Activated T-cell treated with anti-CD3 and anti-CD28 coated beads for 24 hours (primary cell): ENCODE data around the gene ACYP1.
"Not testable (repeated sequence)": the region's sequence is repeated elsewhere in the genome, so short reads cannot be mapped to it uniquely, and the experiment has no call there.

Experiments used
- DNase-seq: peaks from one replicate; pipeline ENCODE4 v3.0.0-alpha.2; 2020; ENCODE audit warnings: low read depth

ACYP1 gene

DNA sequence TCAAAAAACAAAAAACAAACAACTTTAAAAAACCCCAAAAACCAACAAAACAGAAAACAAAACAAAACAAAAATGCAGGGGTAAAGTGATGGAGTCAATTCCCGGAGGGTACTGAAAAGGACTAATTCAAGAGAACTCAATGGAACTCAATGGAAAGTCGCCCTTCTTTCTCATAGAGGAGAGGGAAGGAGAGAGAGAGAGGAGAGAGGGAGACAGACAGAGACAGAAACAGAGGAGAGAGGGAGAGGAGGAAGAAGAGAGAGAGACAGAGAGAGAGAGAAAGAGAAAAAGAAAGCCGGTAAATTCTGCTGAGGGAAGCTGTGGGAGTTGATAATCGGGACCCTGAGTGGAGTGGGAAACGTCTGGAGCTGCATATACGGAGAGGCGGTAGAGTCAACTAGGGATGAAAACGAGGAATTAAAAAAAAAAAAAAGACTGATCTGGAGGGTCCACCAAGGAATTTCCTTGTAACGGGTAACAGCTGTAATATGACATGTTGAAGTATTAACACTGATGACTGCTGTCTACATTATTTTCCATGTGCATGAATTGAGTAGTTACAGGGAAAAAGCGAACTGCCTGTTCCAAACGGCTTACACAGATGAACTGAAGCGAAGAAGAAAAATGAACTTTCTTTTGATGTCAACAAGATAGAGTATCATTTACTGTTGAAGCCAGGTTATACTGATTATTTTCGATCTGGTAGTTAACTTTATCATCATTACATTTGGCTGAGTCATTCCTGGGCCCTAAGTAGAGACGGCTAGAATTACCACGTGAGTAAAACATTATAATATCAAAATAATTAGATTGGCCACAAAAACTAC, 4.7 kb upstream of the ACYP1 start:
- DNase-seq: no peak

DNA sequence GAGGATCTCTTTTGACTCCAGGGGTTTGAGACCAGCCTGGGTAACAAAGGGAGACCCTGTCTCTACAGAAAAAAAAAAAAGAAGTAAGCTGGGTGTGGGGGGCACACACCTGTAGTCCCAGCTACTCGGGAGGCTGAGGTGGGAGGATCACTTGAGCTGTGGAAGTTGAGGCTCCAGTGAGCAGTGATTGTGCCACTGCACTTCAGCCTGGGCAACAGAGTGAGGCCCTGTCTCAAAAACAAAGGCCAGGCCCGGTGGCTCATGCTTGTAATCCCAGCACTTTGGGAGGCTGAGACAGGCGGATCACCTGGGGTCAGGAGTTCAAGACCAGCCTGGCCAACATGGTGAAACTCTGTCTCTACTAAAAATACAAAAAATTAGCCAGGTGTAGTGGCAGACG, 3.9 kb upstream of the ACYP1 start:
- not testable (repeated sequence) for DNase-seq

DNA sequence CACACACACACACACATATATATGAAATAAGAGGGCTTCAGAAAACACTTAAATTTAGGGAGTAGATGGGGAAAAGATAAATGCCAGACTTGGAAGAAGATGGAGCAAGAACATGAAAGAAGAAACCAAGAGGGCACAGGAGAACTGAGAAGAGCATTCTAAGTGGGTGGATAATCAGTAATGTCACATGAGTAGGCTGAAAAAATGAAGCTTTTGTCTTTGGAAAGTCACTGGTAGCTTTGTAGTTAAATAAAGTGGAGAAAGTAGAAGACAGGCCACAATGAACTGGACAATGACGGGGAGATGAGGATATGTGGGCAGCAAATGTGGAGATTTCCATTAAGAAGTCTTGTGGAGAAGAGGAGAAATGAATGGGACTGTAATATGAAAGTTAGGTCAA, 3.4 kb upstream of the ACYP1 start:
- no peak for DNase-seq

DNA sequence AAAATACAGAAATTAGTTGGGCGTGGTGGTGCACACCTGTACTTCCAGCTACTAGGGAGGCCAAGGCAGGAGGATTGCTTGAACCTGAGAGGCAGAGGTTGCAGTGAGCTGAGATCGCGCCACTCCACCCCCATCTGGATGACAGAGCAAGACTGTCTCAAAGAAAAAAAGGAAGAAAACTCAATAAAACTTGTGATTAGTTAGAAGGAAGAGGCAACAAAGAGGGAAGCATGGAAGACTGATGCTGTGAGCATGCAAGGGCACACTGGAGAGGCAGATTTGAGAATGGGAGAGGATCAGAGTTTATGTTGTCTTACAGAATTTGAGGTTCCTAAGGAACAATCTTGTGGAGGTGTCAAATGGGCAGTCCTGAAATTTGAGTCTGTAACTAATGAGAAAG, 2.9 kb upstream of the ACYP1 start:
- DNase-seq: no peak

DNA sequence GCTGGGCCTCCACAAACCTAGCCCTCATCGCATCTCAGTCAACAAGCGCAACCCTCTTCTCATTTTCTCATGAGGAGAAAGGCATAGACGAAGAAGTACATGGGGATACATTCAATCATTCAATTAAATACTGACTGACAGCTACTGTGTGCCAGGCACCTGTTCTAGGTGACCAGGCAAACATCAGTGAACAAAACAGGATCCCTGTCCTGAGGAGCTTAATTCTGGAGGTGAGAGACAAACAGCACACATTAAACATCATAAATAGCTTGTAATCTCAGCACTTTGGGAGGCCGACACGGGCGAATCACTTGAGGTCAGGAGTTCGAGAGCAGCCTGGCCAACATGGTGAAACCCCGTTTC, 362 bp upstream of the ACYP1 start:
- DNase-seq: no peak

DNA sequence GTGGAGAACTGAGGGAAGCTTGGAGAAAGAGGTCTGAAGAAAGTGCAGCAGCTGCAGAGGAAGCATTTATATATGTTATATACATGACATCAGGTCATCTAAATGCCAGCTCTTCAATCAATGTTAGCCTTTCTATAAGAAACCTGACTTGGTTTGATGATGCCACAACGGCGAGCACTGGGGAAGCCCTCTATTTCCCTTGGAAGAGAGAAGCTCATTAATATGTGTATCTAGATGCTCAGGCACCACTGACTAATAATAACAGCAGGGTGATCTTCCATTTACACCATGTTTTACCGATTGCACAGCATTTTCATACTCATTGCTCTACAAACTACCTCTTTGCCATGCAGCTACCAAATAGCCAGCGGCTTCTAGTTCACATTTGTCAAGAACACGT, 811 bp downstream of the ACYP1 start:
- DNase-seq: no peak

DNA sequence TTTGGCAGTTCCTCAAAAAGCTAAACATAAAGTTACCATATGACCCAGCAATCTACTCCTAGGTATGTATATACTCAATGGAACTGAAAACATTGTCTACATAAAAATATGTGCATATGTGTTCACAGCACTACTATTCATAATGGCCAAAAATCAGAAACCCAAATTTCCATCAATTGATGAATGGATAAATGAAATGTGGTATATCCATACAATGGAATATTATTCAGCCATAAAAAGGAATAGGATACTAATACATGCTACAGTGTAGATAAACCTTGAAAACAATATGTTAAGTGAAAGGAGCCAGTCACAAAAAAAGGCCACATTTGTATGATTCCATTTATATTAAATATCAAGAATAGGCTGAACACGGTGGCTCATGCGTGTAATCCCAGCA, 3.4 kb downstream of the ACYP1 start:
- no peak for DNase-seq

DNA sequence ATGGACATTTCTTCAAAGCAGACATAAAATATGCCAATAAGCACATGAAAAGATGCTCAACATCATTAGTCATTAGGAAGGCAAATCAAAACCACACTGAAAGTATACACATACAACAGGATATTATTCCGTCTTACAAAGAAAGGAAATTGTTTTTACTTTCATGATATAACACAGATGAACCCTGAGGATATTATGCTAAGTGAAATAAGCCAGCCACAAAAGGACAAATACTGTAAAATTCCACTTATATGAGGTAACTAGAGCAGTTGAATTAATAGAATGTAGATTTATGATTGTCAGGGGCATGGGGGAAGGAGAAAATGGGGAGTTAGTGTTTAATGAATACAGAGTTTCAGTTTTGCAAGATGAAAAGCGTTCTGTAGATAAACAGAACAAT, 4.2 kb downstream of the ACYP1 start:
- DNase-seq: no peak

DNA sequence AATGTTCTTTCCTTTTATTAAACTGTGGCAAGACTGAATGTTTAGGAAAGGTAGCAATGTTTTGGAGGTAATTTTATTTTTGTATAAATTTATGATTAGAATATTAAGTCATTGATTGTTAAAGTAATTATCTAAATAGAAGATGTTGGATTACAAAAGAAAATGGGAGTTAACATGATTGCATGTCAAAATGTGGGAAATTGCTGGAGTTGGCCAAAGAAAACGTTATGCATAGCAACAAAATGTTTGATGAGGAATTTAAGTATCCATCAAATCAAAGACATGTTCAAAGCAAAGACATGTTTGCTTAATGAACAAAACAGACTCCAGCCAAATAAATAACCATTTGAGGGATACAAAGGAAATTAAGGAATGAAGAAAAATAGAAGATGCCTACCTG, 9.4 kb downstream of the ACYP1 start:
- no peak for DNase-seq

DNA sequence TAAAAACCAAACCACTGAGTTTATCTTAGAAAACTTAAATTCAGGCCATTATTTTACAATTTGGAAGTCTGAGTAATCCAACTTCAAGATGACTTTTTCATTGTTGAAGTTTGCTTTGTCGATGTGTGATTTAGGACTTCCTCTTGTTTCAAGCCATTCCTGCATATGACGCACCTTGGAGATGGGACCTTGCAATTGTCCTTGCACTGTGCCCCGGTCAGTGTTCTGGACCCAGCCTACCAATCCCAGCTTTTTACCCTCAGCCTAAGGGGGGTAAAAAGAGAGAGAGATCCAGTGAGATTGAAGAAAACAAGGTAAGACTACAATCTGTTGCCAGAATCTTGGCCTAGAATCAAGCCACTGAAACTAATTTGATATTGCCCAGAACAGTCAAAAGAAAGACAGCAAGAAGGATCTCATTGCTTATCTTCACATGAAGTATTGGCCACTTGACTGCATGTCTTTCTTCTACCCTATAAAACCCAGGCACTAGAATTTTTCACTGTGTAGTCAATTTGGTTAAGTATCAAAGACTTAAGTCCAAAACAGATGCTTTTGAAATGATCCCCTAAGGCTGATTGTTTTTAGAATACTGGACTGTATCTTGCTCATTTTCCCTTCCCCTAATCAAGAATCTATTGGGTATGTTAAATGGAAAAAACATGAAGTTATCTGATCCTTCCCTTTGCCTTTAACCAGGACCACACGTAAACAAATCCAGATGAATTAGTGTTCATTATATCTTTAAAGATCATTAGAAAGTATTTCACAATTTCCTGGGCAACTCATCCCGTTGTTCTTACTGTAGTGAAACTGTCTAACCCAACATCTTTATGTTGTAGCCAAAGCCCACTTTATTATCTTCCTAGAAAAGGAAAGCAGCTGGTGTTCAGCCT, 10.2 kb downstream of the ACYP1 start:
- no peak for DNase-seq

DNA sequence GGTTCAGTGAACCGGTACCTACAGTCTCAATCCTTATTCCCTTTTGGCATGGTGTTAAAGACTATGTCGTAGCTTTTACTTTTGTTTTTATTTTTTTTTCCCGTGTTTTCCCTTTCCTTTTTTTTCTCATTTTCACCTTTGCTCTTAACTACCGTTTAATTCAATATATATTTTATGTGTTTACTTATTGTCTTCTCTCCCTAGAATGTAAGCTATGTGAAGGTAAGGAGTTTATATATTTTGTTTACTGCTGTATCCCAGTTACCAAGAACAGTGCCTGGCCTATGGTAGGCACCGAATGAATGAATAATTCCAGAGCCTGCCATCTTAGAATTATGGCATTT, 12.3 kb downstream of the ACYP1 start:
- DNase-seq: no peak

DNA sequence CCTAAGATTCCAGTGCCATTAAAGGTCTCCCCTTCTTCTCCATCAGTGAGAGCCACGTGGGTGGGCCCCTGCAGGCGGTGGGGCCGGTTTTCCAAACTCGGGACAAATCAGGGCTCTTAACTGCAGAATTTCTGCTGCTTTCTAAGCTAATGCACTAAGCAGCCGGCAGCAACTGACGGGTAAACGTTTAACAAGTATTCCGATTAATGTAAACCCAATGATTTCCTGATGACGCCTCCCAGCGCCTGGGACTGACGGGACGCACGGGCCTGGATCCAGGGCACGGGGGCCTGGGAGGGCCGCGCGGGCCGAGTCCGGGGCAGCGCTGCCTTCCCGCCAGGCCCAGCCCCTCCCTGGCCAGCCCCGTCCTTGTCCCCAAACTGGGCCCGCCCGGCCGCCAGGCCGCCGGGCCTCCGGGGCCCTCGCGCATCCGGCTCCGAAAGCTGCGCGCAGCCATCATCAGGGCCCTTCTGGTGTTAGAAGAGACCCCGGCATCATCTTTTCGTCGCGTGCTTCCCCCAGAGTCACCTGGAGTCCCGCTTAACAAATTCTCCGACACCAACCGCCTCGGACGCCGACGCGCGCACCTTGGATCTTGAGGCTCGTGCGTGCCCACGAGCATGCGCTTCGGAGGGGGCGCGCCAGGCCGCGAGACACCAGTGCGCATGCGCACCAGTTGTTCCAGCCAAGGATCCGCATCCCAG, 12.8 kb downstream of the ACYP1 start, which contains the start of gene MLH3:
Gene MLH3, minus strand, starts transcription at position 616 of the 704 bp plus-strand sequence. CDS start 1,812 bp downstream, outside the sequence.
- peak; percentile 68 for DNase-seq

DNA sequence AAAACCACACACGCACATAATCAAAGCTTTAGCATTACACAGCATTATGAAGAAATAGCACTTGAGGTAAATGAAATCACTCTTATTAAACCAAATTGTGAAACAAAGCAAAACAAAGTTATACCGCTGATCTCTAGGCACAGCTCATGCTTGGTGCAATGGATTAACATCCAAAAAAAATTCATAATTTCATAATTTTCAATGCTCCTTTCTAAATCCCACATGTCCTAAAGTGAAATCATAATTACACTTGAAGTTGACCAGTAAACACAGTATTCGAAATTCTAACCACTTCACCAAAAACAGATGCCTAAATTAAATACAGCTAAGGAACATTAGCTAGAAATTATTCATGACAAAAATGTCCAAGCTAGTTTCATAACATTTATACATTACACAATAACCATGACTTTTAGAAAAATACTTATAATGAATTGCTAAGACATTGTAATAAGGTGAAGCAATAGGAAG, 14.1 kb downstream of the ACYP1 start:
- DNase-seq: no peak

DNA sequence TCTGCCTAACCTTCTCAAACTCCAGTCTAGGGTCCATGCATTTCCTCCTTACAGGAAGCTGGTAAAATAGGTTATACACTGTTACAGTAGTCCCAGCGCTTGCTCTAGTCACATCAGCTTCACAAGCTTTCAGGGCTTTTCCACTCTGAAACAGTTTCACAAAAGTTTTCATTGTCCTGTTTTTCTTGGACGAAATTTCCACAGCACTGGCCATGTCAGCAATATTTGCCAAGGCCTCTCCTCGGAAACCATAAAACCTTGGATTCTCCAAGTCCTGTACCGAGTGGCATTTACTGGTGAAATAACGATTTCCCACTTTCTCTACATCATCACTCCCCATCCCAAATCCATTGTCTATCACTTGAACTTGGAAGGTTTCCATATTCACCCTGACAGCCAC, 14.7 kb downstream of the ACYP1 start:
- DNase-seq: no peak

DNA sequence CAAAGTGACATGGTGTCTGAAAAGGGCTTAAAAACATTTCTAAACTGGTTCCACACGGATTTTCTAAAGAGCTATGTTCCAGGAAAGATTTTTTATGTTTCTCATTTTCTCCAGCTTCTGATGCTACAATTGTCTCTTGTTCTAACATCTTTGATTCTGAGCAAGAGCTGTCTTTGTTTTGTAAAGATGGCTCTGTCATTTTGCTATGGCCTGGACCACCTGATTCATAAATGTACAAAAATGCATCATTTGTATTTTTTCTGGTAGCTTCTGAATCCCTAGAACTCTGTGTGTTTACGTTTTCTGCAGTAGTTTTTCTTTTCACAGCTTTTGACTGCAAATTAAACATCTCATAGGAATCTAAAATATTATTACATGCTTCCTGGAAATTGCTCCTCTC, 15.7 kb downstream of the ACYP1 start:
- DNase-seq: no peak

DNA sequence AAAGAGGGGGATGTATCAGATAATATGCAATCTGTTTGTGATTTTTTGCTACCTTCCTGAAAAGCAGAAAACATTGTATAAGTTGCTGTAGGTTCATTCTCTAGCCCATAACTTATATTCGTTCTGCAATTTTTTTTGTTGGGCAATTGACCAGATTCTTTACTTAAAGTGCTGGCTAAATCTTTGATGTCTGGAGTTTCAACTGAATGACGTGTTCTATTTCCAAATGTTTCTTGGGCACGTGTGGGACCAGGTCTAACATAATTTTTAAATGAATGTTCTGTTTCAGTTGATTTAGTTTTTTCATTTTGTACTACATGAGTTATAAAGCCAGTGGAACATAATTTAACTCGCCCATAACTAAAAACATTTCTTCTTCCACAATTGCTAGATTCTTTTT, 16.3 kb downstream of the ACYP1 start:
- no peak for DNase-seq

DNA sequence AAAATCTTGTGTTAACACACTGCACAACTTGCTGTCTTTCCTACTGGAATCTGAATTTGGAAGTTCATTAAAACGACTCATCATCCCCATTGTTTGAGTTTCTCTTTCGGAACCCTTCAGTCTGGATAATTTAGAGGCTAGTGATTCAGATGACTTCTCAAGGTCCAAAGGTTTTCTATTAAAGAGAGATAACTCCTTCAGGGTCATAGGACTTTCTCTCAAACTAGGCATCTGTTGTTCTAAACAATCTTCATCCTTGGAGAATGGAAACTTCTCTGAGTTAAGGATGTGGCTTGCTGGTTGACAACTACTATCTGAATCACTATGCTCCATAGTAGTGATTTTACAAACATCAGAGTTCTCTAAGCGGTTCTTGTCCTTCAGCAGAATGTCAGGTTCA, 16.9 kb downstream of the ACYP1 start:
- DNase-seq: no peak

DNA sequence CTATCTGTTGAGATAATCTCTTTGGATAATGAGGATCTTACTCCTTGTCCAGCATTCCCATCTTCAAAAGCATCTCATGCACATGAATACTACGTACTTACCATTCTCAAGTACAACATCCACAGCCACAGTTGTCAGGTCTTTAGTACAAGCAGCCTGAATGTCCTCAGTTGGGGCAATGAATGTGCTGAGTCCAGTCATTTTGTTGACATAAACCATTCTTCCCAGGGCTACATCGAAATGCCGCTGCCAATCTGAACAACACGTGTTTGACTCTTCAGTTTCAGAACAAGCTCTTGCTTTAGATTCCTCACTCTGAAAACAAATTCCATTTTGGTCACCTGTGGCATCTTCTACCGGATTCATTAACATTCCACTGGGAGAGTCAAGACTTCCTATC, 17.5 kb downstream of the ACYP1 start:
- no peak for DNase-seq

DNA sequence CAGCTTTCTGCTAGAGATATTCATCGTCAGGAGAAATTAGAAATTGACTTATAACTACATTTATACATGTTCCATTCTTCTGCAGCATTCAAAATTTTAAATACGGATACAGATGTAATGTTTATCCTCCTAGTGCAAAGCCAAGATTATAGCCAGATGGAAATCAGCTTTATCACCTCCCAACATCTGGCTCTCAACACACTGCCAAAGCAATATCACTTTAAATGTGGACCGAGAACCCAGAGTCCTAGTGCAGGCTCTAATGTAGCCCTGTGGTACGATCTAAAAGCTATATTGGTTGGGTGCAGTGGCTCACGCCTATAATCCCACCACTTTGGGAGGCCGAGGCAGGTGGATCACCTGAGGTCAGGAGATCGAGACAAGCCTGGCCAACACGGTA, 19.1 kb downstream of the ACYP1 start:
- DNase-seq: no peak

DNA sequence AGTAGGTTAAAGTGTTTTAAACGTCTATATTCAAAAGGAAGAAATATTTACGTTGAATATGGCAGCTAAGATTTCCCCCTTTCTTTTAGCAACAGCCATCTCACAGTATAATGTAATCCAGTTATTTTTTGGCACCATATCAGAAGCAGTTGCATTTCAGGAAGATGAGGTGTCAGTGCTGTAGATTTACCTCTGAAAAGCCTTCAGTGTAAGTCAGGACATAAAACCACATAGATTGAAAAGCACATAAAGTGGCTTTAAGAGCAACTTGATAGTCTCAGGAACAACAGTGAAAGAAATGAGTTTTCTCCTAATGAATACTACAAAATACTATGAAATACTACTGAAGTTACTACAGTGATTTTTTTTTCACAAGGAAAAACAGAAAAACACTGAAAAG, 19.5 kb downstream of the ACYP1 start:
- DNase-seq: no peak

DNA sequence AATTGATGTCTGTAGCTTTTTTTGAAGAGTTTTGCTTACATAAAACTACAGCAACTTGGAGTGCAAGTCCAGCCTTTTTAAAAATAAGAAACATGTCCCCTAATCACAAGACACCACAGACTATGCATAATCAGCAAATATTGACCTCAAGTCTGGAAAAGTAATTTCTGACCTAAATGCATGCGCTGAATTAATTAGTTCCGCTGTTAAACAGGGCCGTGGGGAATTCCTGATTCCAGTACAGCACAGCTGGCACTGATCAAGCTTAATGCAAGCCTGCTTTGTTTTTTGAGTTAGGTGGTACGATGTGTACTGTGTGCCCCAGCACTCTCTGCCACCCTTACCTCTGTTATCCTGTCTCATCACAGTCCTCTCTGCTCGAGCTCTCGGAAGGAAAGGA, 21.8 kb downstream of the ACYP1 start:
- no peak for DNase-seq

DNA sequence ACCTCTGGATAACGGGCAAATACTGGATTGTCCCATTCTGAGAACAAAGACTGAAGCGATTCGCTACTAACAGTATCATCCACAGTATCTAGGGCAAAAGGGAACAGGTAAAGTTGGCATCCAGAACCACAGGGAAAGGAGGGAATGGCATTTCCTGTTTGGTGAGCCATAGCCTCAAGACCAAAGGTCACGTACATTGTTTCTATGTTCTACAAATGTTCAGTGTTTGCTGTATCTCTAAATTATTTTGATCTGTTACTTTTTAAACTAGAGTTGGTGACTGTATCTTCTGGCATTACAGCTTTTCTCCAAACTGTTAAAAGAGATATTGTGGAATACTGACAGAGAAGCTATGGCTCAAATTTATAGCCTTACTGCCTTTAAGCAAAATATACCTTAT, 22.2 kb downstream of the ACYP1 start:
- no peak for DNase-seq

DNA sequence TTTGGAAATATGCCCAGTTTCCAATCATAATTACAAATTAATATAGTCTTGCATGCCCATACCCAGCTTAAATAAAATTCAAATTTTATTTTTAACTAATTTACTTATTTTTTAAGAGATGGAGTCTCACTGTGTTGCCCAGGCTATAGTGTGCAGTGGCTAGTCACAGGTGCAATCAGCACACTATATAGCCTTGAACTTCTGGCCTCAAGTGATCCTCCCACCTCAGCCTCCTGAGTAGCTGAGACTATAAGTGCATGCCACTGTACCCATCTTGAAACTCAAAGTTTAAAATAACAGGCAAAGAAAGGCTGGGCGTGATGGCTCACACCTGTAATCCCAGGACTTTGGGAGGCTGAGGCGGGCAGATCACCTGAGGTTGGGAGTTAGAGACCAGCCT, 22.9 kb downstream of the ACYP1 start:
- no peak for DNase-seq
